ENCODE results near the gene KCNQ2.

The KCNQ2 gene

GRCh38 chr20:63364801-63365585 lies 107.5 kb downstream of the KCNQ2 start:
- no peak for TF ChIP-seq EP300 (IDR thresholded peaks at IDR 0.05; ENCODE audit: borderline replicate concordance)
- TF ChIP-seq ZBTB7A (IDR thresholded peaks at IDR 0.05; ENCODE audit: low read depth) = no peak
- TF ChIP-seq, protein P1, sequence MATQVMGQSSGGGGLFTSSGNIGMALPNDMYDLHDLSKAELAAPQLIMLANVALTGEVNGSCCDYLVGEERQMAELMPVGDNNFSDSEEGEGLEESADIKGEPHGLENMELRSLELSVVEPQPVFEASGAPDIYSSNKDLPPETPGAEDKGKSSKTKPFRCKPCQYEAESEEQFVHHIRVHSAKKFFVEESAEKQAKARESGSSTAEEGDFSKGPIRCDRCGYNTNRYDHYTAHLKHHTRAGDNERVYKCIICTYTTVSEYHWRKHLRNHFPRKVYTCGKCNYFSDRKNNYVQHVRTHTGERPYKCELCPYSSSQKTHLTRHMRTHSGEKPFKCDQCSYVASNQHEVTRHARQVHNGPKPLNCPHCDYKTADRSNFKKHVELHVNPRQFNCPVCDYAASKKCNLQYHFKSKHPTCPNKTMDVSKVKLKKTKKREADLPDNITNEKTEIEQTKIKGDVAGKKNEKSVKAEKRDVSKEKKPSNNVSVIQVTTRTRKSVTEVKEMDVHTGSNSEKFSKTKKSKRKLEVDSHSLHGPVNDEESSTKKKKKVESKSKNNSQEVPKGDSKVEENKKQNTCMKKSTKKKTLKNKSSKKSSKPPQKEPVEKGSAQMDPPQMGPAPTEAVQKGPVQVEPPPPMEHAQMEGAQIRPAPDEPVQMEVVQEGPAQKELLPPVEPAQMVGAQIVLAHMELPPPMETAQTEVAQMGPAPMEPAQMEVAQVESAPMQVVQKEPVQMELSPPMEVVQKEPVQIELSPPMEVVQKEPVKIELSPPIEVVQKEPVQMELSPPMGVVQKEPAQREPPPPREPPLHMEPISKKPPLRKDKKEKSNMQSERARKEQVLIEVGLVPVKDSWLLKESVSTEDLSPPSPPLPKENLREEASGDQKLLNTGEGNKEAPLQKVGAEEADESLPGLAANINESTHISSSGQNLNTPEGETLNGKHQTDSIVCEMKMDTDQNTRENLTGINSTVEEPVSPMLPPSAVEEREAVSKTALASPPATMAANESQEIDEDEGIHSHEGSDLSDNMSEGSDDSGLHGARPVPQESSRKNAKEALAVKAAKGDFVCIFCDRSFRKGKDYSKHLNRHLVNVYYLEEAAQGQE (IDR thresholded peaks at IDR 0.05; ENCODE audit: low read depth) = no peak
- no peak for TF ChIP-seq EGR1 (IDR thresholded peaks at IDR 0.05)
- TF ChIP-seq RAD21 (IDR thresholded peaks at IDR 0.05; ENCODE audit: low read depth) = no peak
- TF ChIP-seq CREB1 (IDR thresholded peaks at IDR 0.05; ENCODE audit: low read depth) = no peak
- TF ChIP-seq TAF1 (IDR thresholded peaks at IDR 0.05; ENCODE audit: low read depth) = no peak

- TF ChIP-seq TCF12 (IDR thresholded peaks at IDR 0.05; ENCODE audit: low read depth) = no peak
- TF ChIP-seq EP300 (IDR thresholded peaks at IDR 0.05; ENCODE audit: borderline replicate concordance) = no peak
- no peak for TF ChIP-seq TEAD4 (IDR thresholded peaks at IDR 0.05)
- TF ChIP-seq, protein P1 (IDR thresholded peaks at IDR 0.05; ENCODE audit: low read depth) = no peak
- no peak for TF ChIP-seq TAF1 (IDR thresholded peaks at IDR 0.05; ENCODE audit: low read depth)
- TF ChIP-seq RAD21 (IDR thresholded peaks at IDR 0.05; ENCODE audit: low read depth) = no peak
- no peak for TF ChIP-seq CREB1 (IDR thresholded peaks at IDR 0.05; ENCODE audit: low read depth)
- TF ChIP-seq MAX (IDR thresholded peaks at IDR 0.05) = no peak
- no peak for TF ChIP-seq ZBTB7A (IDR thresholded peaks at IDR 0.05; ENCODE audit: low read depth)
- no peak for TF ChIP-seq USF1 (IDR thresholded peaks at IDR 0.05)
- no peak for TF ChIP-seq YY1 (IDR thresholded peaks at IDR 0.05; ENCODE audit: low read depth)
- TF ChIP-seq CEBPB (IDR thresholded peaks at IDR 0.05) = no peak
- TF ChIP-seq EGR1 (IDR thresholded peaks at IDR 0.05) = no peak
Observed at GRCh38 chr20:63363981-63364561, 108.4 kb downstream of the KCNQ2 start.

DNA sequence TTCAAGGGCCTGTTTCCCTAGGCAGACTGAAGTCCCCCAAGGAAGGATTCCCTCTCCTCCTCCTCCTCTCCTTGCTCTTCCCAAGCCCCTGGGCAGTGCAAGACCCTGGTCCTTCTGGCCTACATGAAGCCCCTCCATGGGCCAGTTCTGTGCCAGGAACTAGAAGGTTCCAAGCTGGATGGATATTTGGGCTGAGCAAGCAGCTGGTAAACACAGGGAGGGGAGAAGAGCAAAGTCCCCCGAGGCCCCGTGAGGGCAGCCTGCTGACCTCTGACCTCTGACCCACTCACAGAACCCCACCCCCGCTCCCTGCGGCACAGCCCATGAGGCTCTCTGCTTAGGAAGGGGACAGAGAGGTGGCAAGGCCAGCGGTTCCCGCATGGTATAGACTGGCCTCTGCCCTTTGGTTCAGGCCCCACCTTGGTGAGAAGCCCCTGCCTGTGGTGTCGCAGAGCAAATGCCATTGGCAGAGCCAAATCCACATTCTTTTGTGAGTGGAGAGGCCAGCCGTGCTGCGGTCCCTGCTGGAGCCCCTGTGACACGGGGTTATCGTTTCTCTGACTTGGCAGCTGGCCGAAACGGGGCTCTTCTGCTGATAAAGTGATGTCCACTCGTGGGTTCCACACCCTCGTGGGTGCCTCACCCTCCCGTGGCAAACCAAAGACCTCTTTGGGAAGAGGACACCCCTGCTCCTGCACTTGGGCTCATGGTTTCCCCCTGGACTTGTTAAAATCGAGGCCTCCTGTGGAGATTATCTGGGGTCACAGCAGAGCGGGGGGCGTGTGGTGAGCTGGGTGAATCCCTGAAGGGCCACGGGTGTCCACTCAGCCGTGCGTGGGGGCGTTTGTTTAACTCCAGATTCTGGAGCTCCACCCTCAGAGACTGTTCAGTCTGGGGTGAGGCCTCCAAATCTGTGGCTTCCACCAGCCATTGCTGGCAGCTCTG lies 109.2 kb downstream of the KCNQ2 start:
- TF ChIP-seq USF1 (IDR thresholded peaks at IDR 0.05) = no peak
- TF ChIP-seq RAD21 (IDR thresholded peaks at IDR 0.05; ENCODE audit: low read depth) = no peak
- no peak for TF ChIP-seq MAX (IDR thresholded peaks at IDR 0.05)
- TF ChIP-seq TEAD4 (IDR thresholded peaks at IDR 0.05) = no peak
- TF ChIP-seq YY1 (IDR thresholded peaks at IDR 0.05; ENCODE audit: low read depth) = no peak
- no peak for TF ChIP-seq FOXM1 (IDR thresholded peaks at IDR 0.05; ENCODE audit: borderline replicate concordance, low read depth)
- TF ChIP-seq CEBPB (IDR thresholded peaks at IDR 0.05) = no peak
- TF ChIP-seq EGR1 (IDR thresholded peaks at IDR 0.05) = no peak
- no peak for TF ChIP-seq EP300 (IDR thresholded peaks at IDR 0.05; ENCODE audit: borderline replicate concordance)
- TF ChIP-seq, protein P1 (IDR thresholded peaks at IDR 0.05; ENCODE audit: low read depth) = no peak
- TF ChIP-seq NFIC (IDR thresholded peaks at IDR 0.05) = no peak
- no peak for TF ChIP-seq TCF12 (IDR thresholded peaks at IDR 0.05; ENCODE audit: low read depth)
- TF ChIP-seq CREB1 (IDR thresholded peaks at IDR 0.05; ENCODE audit: low read depth) = no peak
- TF ChIP-seq TAF1 (IDR thresholded peaks at IDR 0.05; ENCODE audit: low read depth) = no peak
- TF ChIP-seq ZBTB7A (IDR thresholded peaks at IDR 0.05; ENCODE audit: low read depth) = no peak
